GM12892 (cell line): ENCODE data around the gene APOA4.

Source experiments
- DNase-seq: peaks from one replicate; pipeline ENCODE4 v3.0.0; 2011; ENCODE audit not compliant: insufficient read length
- FAIRE-seq: peaks from 2 replicates; lab custom pipeline; 2011; peaks lifted over from hg19 to GRCh38; lab: Jason Lieb, UNC
- POLR2A ChIP-seq: IDR thresholded peaks from 2 replicates; pipeline ENCODE4 v1.6.1; 2011; ENCODE audit warnings: low read depth, low read length, control low read depth
- POLR2AphosphoS5 ChIP-seq: IDR thresholded peaks from 2 replicates; pipeline ENCODE4 v1.6.1; 2011; ENCODE audit warnings: low read depth, low read length, control low read depth
- TAF1 ChIP-seq: IDR thresholded peaks from 2 replicates; pipeline ENCODE4 v1.6.1; 2011; ENCODE audit warnings: low read depth, mild to moderate bottlenecking, control low read depth, low read length, borderline replicate concordance

APOA4 gene

GRCh38 chr11:116786966-116787365, 36.1 kb downstream of the APOA4 start:
- no peak for TF ChIP-seq POLR2A
- TF ChIP-seq POLR2AphosphoS5, result no peak
- TF ChIP-seq TAF1, result no peak
- FAIRE-seq, result peak; percentile 60
- no peak for DNase-seq

- FAIRE-seq, result peak; percentile 64
- DNase-seq, result no peak
- TF ChIP-seq POLR2AphosphoS5, result no peak
- no peak for TF ChIP-seq POLR2A
- TF ChIP-seq TAF1, result no peak
These were observed 36.8 kb downstream of the APOA4 start for GRCh38 chr11:116786326-116786725.

GRCh38 chr11:116782728-116783127, 40.4 kb downstream of the APOA4 start:
- DNase-seq, result no peak
- FAIRE-seq, result peak; percentile 87
- TF ChIP-seq POLR2A (no peak), TAF1 (no peak), POLR2AphosphoS5 (no peak)

GRCh38 chr11:116778556-116778955, 44.5 kb downstream of the APOA4 start:
- no peak for DNase-seq

GRCh38 chr11:116777056-116777455, 46.0 kb downstream of the APOA4 start:
- FAIRE-seq (no peak), DNase-seq (no peak)
- no peak for TF ChIP-seq POLR2AphosphoS5
- TF ChIP-seq POLR2A, result no peak
- no peak for TF ChIP-seq TAF1

More at GRCh38 chr11:116778556-116778955, 44.5 kb downstream of the APOA4 start:
- TF ChIP-seq POLR2AphosphoS5, result no peak
- no peak for TF ChIP-seq TAF1
- TF ChIP-seq POLR2A, result no peak
- FAIRE-seq, result no peak

GRCh38 chr11:116776522-116776984, 46.6 kb downstream of the APOA4 start:
- FAIRE-seq, result peak; percentile 51
- TF ChIP-seq POLR2AphosphoS5, result no peak; the same call in 1 of the 2 replicates
- TF ChIP-seq POLR2A, result no peak
- no peak for TF ChIP-seq TAF1
- no peak for DNase-seq

- DNase-seq, result no peak
- FAIRE-seq, result no peak
- TF ChIP-seq POLR2AphosphoS5 (peak; percentile 71), TAF1 (no peak), POLR2A (peak; percentile 61)
These were observed 47.1 kb downstream of the APOA4 start for GRCh38 chr11:116775975-116776374.

- no peak for TF ChIP-seq TAF1
- peak; percentile 66; the same call in 1 of the 2 replicates for TF ChIP-seq POLR2AphosphoS5
- peak; percentile 65 for TF ChIP-seq POLR2A
- DNase-seq (no peak), FAIRE-seq (no peak)
These were observed 48.4 kb downstream of the APOA4 start for GRCh38 chr11:116774661-116775060.

GRCh38 chr11:116773203-116774097, 49.7 kb downstream of the APOA4 start:
- TF ChIP-seq TAF1 (no peak), POLR2AphosphoS5 (no peak), POLR2A (no peak; the same call in 1 of the 2 replicates)
- FAIRE-seq (peak; percentile 51), DNase-seq (no peak)

GRCh38 chr11:116772443-116773202, 50.5 kb downstream of the APOA4 start, which contains the start of gene BUD13:
TSS of gene BUD13 (minus strand) at chr11:116772987. CDS start at chr11:116772964, 23 bp downstream.
- peak; percentile 100 for FAIRE-seq
- TF ChIP-seq POLR2AphosphoS5 (peak; percentile 85), TAF1 (peak; percentile 81), POLR2A (peak; percentile 95)
- peak; percentile 89 for DNase-seq

GRCh38 chr11:116771935-116772334, 51.2 kb downstream of the APOA4 start:
- no peak for DNase-seq
- no peak for TF ChIP-seq POLR2AphosphoS5
- no peak for TF ChIP-seq TAF1
- TF ChIP-seq POLR2A, result no peak
- peak; percentile 5 for FAIRE-seq
